RWPE1 (cell line): ENCODE results near the gene GPX8.
A peak's percentile ranks its signal among the peaks of the same experiment; 100 is the strongest.

ENCODE experiments used
- CTCF ChIA-PET: fragments of 350-600 bp; sonication (Branson Sonifier 250); formaldehyde crosslinking; extraction: SDS; loops from one replicate; lab custom pipeline; 2021; lab: Yijun Ruan, JAX
- POLR2A ChIA-PET: fragments of 400-600 bp; formaldehyde crosslinking; extraction: SDS; loops from one replicate; lab custom pipeline; 2020; ENCODE audit warnings: antibody characterized with exemption; ENCODE audit not compliant: low non-redundant PET; lab: Yijun Ruan, JAX
- DNase-seq: peaks from one replicate; pipeline ENCODE4 v3.0.0; 2012; ENCODE audit warnings: low spot score
- H3K27ac ChIP-seq: fragments of 450-650 bp; 2 replicates; pipeline ENCODE4 v1.5.1; 2017
- TF ChIP-seq, protein P1 (sequence below): fragments of 450-650 bp; conservative IDR thresholded peaks from 2 replicates; pipeline ENCODE4 v1.5.1; 2017; ENCODE audit warnings: low read depth, mild to moderate bottlenecking

Gene GPX8

DNA sequence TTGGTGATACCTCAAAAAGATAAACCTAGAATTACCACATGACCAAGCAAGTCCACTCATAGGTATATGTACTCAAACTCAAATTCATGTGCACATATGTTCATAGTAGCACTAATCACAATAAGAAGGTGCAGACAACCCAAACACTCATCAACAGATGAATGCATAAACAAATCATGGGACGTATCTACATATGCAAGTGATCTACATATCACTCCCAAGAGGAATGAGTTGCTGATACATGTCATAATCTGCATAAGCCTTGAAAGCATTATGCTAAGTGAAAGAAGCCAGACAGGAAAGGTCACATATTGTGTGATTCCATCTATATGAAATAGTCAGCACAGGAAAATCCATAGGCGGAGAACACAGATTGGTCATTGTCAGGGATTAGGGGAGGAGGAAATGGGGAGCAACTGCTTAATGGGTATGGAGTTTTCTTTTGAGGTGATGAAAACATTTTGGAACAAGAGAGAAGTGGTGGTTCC, 10.6 kb upstream of the GPX8 start:
- DNase-seq, result no peak
- CTCF ChIA-PET, result no interaction called here
- TF ChIP-seq, protein P1, sequence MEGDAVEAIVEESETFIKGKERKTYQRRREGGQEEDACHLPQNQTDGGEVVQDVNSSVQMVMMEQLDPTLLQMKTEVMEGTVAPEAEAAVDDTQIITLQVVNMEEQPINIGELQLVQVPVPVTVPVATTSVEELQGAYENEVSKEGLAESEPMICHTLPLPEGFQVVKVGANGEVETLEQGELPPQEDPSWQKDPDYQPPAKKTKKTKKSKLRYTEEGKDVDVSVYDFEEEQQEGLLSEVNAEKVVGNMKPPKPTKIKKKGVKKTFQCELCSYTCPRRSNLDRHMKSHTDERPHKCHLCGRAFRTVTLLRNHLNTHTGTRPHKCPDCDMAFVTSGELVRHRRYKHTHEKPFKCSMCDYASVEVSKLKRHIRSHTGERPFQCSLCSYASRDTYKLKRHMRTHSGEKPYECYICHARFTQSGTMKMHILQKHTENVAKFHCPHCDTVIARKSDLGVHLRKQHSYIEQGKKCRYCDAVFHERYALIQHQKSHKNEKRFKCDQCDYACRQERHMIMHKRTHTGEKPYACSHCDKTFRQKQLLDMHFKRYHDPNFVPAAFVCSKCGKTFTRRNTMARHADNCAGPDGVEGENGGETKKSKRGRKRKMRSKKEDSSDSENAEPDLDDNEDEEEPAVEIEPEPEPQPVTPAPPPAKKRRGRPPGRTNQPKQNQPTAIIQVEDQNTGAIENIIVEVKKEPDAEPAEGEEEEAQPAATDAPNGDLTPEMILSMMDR, result no peak
- POLR2A ChIA-PET, result no interaction called here
- H3K27ac ChIP-seq, result no peak overlapping the region

DNA sequence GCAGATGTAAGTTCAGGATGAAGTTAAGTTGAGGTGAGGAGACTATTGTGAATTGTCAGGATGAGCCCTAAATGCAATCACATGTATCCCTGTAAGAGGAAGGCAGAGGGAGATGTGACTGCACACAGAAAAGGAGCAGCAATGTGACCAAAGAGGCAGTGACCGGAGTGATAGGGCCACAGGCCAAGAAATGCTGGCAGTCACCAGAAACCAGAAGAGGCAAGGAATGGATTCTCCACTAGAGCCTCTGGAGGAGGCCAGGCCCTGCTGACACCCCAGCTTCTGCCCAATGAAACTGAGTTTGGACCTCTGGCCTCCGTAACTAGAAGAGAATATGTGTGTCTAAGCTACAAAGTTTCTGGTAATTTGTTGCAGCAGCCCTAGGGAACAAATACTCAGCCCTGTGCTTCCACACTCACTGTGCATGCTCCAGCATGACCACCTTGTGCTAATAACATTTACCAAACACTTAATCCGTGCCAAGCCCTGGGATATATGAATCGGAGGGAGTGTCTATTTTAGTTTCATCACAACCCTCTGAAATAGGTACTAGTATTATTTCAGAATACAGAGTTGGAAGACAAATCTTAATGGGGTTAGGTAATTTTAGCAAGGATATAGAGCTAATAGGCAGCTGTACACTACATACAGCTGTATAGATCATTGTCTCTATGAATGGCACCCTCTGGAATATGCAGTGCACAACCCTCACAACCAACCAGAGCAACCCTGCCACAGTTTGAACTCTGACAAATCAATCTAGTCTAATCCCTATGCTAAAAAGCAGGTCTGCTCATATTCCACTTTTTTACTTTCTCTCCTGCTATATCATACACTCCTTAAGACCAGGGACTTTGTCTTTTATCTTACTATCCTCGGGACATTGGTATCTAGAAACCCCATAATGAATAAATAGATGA, 7.8 kb upstream of the GPX8 start:
- TF ChIP-seq, protein P1, result no peak
- POLR2A ChIA-PET, result no interaction called here
- DNase-seq, result peak; percentile 87
- H3K27ac ChIP-seq, result peak overlapping the region; percentile 87
- CTCF ChIA-PET, result interaction anchor here (0.6 to 2.2 kb wide), 5 partner anchors 194 to 635 kb away, joined by 3 to 7 read pairs (median 4); no protein-coding TSS in a partner anchor

DNA sequence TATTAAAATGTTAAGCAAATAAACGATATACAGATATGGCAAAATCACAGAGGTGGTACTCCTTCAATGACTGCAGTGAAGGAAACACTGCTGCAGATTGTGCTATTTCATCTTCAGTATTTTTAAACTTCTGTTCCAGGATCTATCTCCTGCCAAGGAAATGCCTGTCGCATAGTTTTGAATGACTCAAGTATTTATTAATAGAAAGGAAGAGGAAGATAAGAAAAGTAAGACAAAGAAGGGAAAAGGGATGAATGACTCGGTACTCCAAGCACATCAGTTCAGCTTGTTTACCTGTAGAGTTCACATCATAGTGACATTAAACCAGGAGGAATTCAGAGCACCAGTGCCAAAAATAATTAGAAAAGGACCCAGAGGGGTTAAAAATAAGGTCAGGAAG, 5.1 kb upstream of the GPX8 start:
- ChIA-PET CTCF (no interaction called here), POLR2A (no interaction called here)
- TF ChIP-seq, protein P1, result no peak
- no peak overlapping the region for H3K27ac ChIP-seq
- peak; percentile 42 for DNase-seq

DNA sequence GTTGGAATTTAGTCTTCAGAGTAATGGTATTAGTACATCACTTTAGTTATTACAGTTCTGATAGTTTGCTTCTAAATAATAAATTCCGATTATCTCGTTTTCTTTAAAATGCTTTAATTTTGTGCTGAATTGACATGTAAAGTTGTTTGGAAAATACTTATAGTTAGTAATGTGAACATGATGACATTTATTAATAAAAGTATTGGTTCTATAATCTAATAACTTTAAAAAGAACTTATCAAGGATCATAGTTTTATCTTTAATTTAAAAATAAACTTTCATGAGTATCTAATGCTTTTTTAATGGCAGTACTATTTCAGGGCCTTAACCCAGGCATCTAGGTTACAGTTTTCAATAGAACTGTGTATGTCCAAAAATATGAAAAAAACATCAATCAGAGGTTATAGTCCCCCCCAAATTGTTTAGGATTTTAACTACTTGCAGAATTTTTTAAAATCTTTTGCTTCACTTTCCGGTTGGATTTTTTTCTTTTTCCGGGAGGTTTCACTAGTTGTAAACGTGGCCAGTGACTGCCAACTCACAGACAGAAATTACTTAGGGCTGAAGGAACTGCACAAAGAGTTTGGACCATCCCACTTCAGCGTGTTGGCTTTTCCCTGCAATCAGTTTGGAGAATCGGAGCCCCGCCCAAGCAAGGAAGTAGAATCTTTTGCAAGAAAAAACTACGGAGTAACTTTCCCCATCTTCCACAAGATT, 680 bp downstream of the GPX8 start:
- no peak overlapping the region for H3K27ac ChIP-seq
- DNase-seq, result peak; percentile 86
- TF ChIP-seq, protein P1, result no peak
- POLR2A ChIA-PET, result interaction anchor here (1.3 kb wide), 1 partner anchor 254 kb away, joined by 4 read pairs; no protein-coding TSS in a partner anchor
- CTCF ChIA-PET, result interaction anchor here (0.6 to 1.7 kb wide), 23 partner anchors 10 to 836 kb away, joined by 3 to 54 read pairs (median 4); partner anchors contain the start of genes CCNO, CDC20B and SNX18

DNA sequence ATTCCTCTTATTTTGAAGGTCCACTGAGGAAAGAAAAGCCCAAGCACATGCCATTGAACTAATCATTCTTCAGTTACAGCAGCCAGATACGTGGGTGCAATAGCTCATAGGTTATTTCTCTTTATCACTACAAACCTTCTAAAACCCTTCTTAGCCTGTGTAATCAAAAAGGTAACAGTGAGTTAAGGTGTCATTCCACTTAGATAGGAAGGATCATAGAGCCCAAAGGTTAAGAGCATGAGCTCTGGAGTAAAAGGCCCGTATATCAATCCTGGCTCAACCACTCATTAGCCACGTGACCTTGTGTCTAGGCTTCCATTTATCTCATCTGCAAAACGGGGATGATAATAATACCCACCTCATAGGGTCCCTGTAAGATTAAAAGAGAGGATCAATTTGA, 2.7 kb downstream of the GPX8 start:
- DNase-seq, result no peak
- ChIA-PET POLR2A (no interaction called here), CTCF (interaction anchor here (0.6 to 1.1 kb wide), 3 partner anchors 14 to 239 kb away, joined by 4 to 7 read pairs (median 4); no protein-coding TSS in a partner anchor)
- no peak overlapping the region for H3K27ac ChIP-seq
- TF ChIP-seq, protein P1, result no peak

DNA sequence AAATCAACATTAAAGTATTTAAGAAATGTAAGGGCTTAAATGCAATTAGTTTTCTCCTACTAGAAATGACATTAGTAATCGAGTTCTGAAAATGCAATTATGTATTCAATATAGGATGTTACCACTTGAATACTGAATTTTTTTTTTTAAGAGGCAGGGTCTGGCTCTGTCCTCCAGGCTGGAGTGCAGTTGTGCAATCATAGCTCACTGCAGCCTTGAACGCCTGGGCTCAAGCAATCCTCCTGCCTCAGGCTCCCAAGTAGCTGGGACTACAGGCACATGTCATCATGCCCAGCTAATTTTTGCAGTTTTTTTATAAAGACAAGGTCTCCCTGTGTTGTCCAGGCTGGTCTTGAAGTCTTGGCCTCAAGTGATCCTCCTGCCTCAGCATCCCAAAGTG, 11.5 kb downstream of the GPX8 start:
- POLR2A ChIA-PET, result interaction anchor here (0.6 kb wide), 2 partner anchors 311 to 363 kb away, joined by 3 read pairs; partner anchors contain the start of gene PLPP1

More for the DNA sequence above, 11.5 kb downstream of the GPX8 start:
- H3K27ac ChIP-seq, result no peak overlapping the region
- DNase-seq, result no peak
- TF ChIP-seq, protein P1, result no peak
- CTCF ChIA-PET, result interaction anchor here (0.7 to 2.8 kb wide), 8 partner anchors 12 to 537 kb away, joined by 3 to 16 read pairs (median 4); partner anchors contain the start of genes CCNO and GPX8
